Vagina (tissue), 2 donors: ENCODE data around the gene TNNI3. TPM values are rescaled to one million over a fixed set of nuclear protein-coding genes. Genes with fewer than 3 reads are reported as not detected.

ENCODE experiments used
- DNase-seq, 2 donors: peaks; one replicate each; pipeline ENCODE4 v3.0.0-alpha.2; 2017; ENCODE audit errors: extremely low spot score in 2 of 2
- H3K27ac ChIP-seq: fragments of 200-600 bp; sonication (generic); one replicate; pipeline ENCODE4 v1.5.1; 2019
- H3K27me3 ChIP-seq: fragments of 200-600 bp; sonication (generic); one replicate; pipeline ENCODE4 v1.5.1; 2019
- H3K36me3 ChIP-seq, 2 donors: fragments of 200-600 bp; sonication (generic); one replicate each; pipeline ENCODE4 v1.5.1; 2017 to 2019
- H3K4me1 ChIP-seq: fragments of 200-600 bp; sonication (generic); one replicate; pipeline ENCODE4 v1.5.1; 2019
- H3K4me3 ChIP-seq, 2 donors: fragments of 200-600 bp; sonication (generic); 1 replicate in 1 of 2; 2 replicates in 1 of 2; pipeline ENCODE4 v1.5.1; 2016 to 2019
- H3K9me3 ChIP-seq: fragments of 200-600 bp; sonication (generic); one replicate; pipeline ENCODE4 v1.5.1; 2019
- CTCF ChIP-seq, 3 experiments: fragments of 450-650 bp in 2 of 3; fragments of 200-600 bp in 1 of 3; sonication (generic) in 1 of 3; IDR thresholded peaks; one replicate each; pipeline ENCODE4 v1.5.1; 2017 to 2019; ENCODE audit warnings: antibody characterized with exemption in 3 of 3, mild to moderate bottlenecking in 2 of 3, moderate library complexity in 2 of 3
- POLR2A ChIP-seq, 2 donors: fragments of 450-650 bp; IDR thresholded peaks; one replicate each; pipeline ENCODE4 v1.6.1; 2017; ENCODE audit warnings: antibody characterized with exemption in 2 of 2, mild to moderate bottlenecking in 2 of 2, moderate library complexity in 2 of 2
- POLR2AphosphoS5 ChIP-seq, 2 donors: sonication (generic); formaldehyde crosslinking; IDR thresholded peaks; one replicate each; pipeline ENCODE4 v1.9.0; 2017; ENCODE audit warnings: antibody characterized with exemption in 2 of 2, mild to moderate bottlenecking in 2 of 2, low read depth in 1 of 2; ENCODE audit not compliant: insufficient read depth in 1 of 2
- intact Hi-C: fragments of 100-400 bp; cut with DNase I; formaldehyde crosslinking; loops from one replicate; pipeline ENCODE4 v1.15.1; 2023
- total RNA-seq: library from RNA; depleted of rRNA; stranded (reverse); fragments of >200 nt; gene quantifications from one replicate; pipeline ENCODE4 v1.2.3, GENCODE V29; 2016

The TNNI3 gene
- total RNA-seq, 1 donor from 2014 or later, result not detected

GRCh38 chr19:55166530-55167268 lies 9.2 kb upstream of the TNNI3 start, which contains the start of gene DNAAF3:
DNAAF3 (minus strand) TSS chr19:55166613; CDS start chr19:55166413, 200 bp downstream.
- Histone ChIP-seq H3K4me3 (peak within 1 kb of the TSS; percentile 30 to 36), H3K4me1 (peaks cover 8% of the 10 kb centered on the region), H3K27ac (no peak within 1 kb of the TSS), H3K27me3 (no peaks in the 10 kb centered on the region), H3K9me3 (no peaks in the 10 kb centered on the region), H3K36me3 (no peaks in the 10 kb centered on the region)
- DNase-seq, result peak in 1 of 2 donors; percentile 93
- TF ChIP-seq POLR2A (IDR thresholded peaks at IDR 0.05) (no peak), CTCF (IDR thresholded peaks at IDR 0.05) (no peak), POLR2AphosphoS5 (IDR thresholded peaks at IDR 0.05; ENCODE audit: insufficient read depth in 1 of 2, low read depth in 1 of 2) (peak; percentile 3 to 12)
- intact Hi-C loops, result no loop called here

GRCh38 chr19:55165952-55166529 lies 8.5 kb upstream of the TNNI3 start:
- intact Hi-C loops, result no loop called here
- Histone ChIP-seq H3K27me3 (no peaks in the 10 kb centered on the region), H3K36me3 (no peaks in the 10 kb centered on the region), H3K4me3 (peak overlapping the region; percentile 30 to 36), H3K4me1 (peaks cover 8% of the 10 kb centered on the region), H3K9me3 (no peaks in the 10 kb centered on the region), H3K27ac (no peak overlapping the region)
- DNase-seq, result no peak
- TF ChIP-seq POLR2A (IDR thresholded peaks at IDR 0.05) (no peak), POLR2AphosphoS5 (IDR thresholded peaks at IDR 0.05; ENCODE audit: insufficient read depth in 1 of 2, low read depth in 1 of 2) (peak in 1 of 2 donors; percentile 11), CTCF (IDR thresholded peaks at IDR 0.05) (no peak)

GRCh38 chr19:55161571-55162322 lies 4.2 kb upstream of the TNNI3 start:
- no peaks in the 10 kb centered on the region for H3K27me3 ChIP-seq
- intact Hi-C loops, result no loop called here

GRCh38 chr19:55160986-55161365 lies 3.4 kb upstream of the TNNI3 start:
- intact Hi-C loops, result no loop called here
- H3K4me1 ChIP-seq, result peaks cover 26% of the 10 kb centered on the region
- no peak overlapping the region for H3K4me3 ChIP-seq
- no peak for DNase-seq
- H3K36me3 ChIP-seq, result no peaks in the 10 kb centered on the region
- no peak overlapping the region for H3K27ac ChIP-seq
- no peak for TF ChIP-seq POLR2AphosphoS5 (IDR thresholded peaks at IDR 0.05; ENCODE audit: insufficient read depth in 1 of 2, low read depth in 1 of 2)
- no peak for TF ChIP-seq POLR2A (IDR thresholded peaks at IDR 0.05)
- no peak for TF ChIP-seq CTCF (IDR thresholded peaks at IDR 0.05)
- no peaks in the 10 kb centered on the region for H3K27me3 ChIP-seq
- no peaks in the 10 kb centered on the region for H3K9me3 ChIP-seq

More at GRCh38 chr19:55161571-55162322, 4.2 kb upstream of the TNNI3 start:
- no peaks in the 10 kb centered on the region for H3K9me3 ChIP-seq
- no peak overlapping the region for H3K4me3 ChIP-seq
- no peak overlapping the region for H3K27ac ChIP-seq
- peaks cover 25% of the 10 kb centered on the region for H3K4me1 ChIP-seq
- DNase-seq, result no peak
- TF ChIP-seq POLR2AphosphoS5 (IDR thresholded peaks at IDR 0.05; ENCODE audit: insufficient read depth in 1 of 2, low read depth in 1 of 2) (no peak), CTCF (IDR thresholded peaks at IDR 0.05) (no peak), POLR2A (IDR thresholded peaks at IDR 0.05) (no peak)
- no peaks in the 10 kb centered on the region for H3K36me3 ChIP-seq
